ENCODE measurements around the gene MLLT1.

Gene MLLT1

DNA sequence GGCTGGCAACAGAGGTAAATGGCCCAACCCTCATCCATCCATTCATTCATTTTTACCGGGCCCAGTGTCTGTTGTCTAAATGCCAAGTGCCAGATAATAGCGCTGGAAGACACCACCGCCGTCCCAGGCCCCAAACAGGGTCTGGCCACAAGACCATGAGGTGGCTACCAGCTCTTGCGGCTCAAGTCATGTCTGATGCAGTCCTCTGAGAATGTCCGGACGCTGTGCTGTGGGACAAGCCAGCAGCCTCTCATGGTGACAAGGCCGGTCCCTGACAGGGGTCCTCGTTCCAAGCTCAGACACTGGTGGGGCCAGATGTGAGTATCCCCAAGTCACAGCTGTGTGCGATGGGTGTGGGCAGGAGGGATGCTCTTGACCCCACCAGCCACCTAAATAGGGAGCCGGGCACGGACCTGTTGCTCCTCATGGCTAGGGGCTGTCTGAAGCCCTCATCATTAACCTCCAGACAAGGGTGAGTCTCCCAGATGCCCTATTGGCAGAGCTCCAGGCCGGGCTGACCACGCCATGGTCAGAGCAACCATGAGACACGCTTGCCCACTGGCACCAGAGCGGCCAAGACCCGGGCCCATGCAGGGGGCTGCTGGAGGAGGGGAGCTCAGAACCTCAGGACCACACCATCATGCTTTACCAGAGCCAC lies 58.4 kb downstream of the MLLT1 start:
- Histone ChIP-seq H3K27ac (no peak overlapping the region), H3K4me3 (no peak overlapping the region)
- TF ChIP-seq, protein P1, sequence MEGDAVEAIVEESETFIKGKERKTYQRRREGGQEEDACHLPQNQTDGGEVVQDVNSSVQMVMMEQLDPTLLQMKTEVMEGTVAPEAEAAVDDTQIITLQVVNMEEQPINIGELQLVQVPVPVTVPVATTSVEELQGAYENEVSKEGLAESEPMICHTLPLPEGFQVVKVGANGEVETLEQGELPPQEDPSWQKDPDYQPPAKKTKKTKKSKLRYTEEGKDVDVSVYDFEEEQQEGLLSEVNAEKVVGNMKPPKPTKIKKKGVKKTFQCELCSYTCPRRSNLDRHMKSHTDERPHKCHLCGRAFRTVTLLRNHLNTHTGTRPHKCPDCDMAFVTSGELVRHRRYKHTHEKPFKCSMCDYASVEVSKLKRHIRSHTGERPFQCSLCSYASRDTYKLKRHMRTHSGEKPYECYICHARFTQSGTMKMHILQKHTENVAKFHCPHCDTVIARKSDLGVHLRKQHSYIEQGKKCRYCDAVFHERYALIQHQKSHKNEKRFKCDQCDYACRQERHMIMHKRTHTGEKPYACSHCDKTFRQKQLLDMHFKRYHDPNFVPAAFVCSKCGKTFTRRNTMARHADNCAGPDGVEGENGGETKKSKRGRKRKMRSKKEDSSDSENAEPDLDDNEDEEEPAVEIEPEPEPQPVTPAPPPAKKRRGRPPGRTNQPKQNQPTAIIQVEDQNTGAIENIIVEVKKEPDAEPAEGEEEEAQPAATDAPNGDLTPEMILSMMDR (IDR thresholded peaks at IDR 0.05) = no peak
- DNase-seq (ENCODE audit: low spot score) = no peak

DNA sequence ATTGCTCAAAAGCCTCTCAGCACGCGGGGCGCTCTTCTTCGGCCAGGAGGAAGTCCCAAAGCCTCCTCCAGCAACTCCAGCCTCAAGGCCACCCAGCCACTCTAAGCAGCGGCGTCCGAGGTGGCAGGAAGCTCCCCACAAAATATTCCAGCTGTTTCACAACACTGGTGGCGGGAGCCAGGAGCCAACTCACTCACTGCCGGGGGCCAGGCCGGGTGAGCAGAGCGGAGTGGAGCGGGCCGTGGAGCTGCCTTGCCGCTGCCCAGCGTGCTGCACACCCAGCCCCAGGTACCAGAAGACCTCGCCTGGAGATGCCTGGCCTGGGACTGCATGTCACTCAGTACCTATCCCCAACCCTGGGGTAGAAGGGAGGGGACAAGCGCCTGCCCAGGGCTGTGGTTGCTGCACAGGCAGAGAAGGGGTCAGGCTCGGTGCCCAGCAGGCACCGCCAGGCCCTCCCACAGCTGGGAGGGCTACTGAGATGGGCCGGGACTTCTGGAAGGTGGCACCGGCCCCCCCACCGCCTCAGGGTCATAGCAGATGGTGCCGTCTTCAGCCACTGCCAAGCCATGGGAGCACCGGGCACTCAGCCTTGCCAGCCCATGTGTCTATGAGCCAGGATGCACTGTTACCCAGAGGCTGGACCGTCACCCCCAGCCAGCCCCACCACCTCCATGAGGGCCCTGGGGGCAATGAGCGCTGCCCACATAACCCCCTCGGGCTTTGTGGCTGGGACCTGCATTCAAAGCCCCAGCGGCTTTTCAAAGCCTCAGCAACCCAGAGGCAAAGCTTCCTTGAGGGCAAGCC lies 59.2 kb downstream of the MLLT1 start:
- DNase-seq (ENCODE audit: low spot score) = no peak
- no peak overlapping the region for H3K4me3 ChIP-seq
- peak overlapping the region in 1 of 2 donors; percentile 70 for H3K27ac ChIP-seq
- TF ChIP-seq, protein P1 (IDR thresholded peaks at IDR 0.05) = no peak

DNA sequence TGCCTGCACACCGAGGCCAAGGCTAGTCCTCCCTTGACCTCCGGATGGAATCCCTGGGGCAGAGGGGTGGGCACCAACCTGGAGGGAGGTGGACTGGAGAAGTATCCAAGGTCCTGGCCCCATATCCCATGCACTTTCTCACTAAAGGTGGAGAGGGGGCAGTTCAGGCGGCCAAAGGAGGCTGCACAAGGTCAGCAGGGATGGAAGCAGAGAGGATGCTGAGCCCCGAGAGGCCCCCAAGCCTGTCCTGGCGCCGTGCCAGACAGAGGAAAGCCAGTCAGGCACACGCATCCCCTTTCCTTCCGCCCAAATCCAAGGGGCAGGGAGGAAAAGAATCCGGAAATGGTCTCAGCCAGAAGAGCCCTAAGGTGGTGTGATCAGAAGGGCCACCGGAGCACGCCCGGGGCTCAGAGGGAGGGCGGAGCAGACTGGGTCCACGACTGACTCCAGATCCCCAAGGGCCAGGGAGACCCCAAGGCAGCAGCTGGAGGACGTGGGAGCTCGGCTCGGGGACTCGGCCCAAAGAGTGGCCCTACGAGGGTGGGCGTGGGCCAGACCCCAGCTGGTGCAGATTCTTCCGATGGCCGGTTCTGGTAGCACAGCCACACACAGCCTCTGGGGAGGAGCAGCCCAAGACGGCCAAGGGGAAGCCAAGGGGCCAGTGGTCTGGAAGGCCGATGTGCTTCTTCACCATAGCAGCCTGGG lies 60.0 kb downstream of the MLLT1 start:
- peak overlapping the region in 1 of 2 donors; percentile 70 for H3K27ac ChIP-seq
- no peak for DNase-seq (ENCODE audit: low spot score)
- no peak overlapping the region for H3K4me3 ChIP-seq
- TF ChIP-seq, protein P1 (IDR thresholded peaks at IDR 0.05) = no peak

DNA sequence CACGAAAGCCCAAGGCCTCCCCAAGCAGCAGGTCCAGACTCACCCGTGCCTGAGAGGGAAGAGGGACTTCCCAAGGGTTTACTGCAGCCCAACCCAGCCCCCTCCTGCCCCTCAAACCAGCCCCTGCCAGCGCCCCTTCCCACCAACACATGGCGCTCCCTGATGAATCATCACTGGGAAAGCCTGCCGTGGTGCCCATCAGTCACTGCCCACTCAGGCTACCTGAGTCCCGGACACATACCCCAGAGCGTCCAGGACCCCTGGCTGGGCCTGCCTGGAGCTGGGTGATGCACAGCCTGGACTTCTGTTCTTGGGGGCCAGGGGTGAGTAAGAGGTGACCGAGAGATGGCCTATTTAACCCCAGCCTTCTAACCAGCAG lies 60.6 kb downstream of the MLLT1 start:
- Histone ChIP-seq H3K27ac (peak overlapping the region in 1 of 2 donors; percentile 70), H3K4me3 (no peak overlapping the region)
- TF ChIP-seq, protein P1 (IDR thresholded peaks at IDR 0.05) = no peak
- no peak for DNase-seq (ENCODE audit: low spot score)

DNA sequence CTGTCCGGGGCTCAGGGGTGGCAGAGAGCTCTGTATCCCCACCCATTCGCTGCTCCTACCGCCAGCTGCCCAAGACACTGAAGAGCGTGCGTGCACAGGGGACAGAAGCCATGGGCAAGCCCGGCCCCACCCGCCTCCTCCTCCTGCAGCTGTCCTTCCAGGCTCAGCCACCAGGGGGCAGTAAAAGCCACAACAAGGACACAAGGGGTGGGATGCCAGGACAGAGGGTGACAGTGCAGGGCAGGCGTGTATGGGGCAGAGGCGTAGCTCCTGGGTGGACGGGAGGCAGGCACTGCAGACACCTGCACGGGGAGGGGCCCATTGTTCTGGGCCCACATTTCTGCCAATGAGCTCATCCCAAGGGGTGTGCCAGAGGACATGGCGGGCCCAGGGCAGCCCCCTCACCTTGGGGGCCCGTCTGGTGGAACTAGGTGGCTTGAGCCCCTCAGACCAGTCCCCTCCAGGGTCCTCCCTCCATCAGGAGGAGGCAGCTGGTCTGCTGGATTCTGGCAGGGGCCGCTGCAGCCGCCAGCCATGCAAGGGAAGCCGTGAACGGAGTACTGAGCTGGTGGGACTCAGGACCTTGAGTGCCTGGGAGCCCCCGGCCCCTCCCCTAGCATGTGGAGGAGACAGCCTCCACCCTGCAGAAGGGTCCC lies 61.2 kb downstream of the MLLT1 start:
- H3K27ac ChIP-seq = peak overlapping the region in 1 of 2 donors; percentile 38
- DNase-seq (ENCODE audit: low spot score) = peak; percentile 90
- TF ChIP-seq, protein P1 (IDR thresholded peaks at IDR 0.05) = peak; percentile 97
- no peak overlapping the region for H3K4me3 ChIP-seq

DNA sequence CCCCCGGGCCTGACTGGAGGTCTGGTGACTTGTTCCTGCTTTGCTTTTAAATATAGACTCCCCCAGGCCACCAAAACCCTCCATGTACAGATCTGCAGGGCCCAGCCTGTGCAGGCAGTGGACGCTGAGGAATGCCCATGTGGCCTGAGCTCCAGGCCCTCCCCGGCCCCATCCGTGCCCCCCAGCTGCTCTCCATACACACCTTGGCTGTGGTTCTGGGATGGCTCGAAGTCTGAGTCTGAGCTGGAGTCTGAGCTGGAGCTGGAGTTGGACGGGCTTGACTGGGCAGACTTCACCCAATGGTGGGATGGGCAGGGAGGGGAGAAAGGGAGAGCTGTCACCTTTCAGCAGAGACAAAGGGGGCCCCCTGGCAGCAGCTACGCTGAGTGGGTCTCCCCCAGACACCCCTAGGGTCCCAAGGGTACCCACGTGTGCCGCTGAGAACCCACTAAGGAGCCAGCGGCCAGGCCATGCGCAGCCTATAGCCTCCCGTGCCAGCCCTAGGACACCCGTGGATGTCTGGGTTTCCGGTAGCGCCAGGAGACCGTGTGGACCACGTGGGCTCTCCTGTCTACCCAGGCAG lies 61.9 kb downstream of the MLLT1 start:
- no peak overlapping the region for H3K4me3 ChIP-seq
- TF ChIP-seq, protein P1 (IDR thresholded peaks at IDR 0.05) = no peak
- H3K27ac ChIP-seq = peak overlapping the region in 1 of 2 donors; percentile 38
- DNase-seq (ENCODE audit: low spot score) = no peak

Measured in coronary artery (tissue), 2 donors.